ENCODE measurements around the gene ZNF75A.
"Not testable (repeated sequence)": the region's sequence is repeated elsewhere in the genome, so short reads cannot be mapped to it uniquely, and the experiment has no call there.

ZNF75A gene

GRCh38 chr16:3305109-3306068, at the start of gene ZNF75A, which contains the start of gene TIGD7:
Gene ZNF75A (plus strand): TSS chr16:3305497. CDS start chr16:3308429, 2,932 bp downstream.
Gene TIGD7 (minus strand): TSS chr16:3305430. CDS start chr16:3300614, 4,816 bp downstream.
- DNase-seq = peak; percentile 96

- no peak for DNase-seq
Measured at GRCh38 chr16:3256146-3256865, 49.0 kb upstream of the ZNF75A start, which contains the start of gene MEFV. Gene MEFV (minus strand): TSS chr16:3256633. CDS start chr16:3256587, 46 bp downstream.

DNA sequence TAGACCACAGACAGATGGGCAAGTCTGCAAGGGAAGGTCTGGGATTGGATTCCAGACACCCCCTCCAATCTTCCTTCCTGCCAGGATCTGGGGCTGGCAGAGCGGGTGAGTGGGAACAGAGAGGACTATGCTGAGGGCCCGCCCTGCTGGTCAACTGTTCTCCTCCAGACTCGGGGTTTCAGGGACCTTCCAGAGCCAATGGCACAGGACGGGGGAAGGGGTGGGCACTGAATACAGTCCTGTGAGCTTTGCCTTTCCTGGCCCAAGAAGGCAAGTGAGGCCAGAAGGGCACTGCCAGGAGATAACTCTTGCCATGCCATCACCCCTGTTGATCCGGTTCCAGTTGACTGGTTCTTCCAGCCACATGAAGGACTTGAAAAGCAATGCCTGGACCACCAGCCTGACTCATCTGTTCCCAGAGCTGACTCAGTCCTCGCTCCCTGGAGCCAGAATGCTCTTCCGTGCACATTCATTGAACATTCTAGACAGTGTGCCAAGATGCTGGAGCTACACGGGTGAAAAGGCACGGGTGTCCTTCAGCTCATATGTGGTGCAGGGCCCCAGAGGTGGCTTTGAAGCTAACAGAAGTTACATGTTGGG, 48.3 kb upstream of the ZNF75A start:
- DNase-seq = no peak

DNA sequence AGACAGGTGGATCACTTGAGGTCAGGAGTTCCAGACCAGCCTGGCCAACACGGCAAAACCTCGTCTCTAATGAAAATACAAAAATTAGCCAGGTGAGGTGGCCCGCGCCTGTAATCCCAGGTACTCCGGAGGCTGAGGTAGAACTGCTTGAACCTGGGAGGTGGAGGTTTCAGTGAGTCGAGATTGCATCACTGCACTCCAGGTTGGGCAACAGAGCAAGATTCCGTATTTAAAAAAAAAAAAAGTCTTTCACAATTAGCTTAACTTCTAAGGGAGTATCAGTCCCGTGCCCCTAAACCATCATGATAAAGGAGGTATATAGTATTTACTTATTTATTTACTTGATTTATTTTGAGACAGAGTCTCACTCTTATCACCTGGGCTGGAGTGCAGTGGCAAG, 45.5 kb upstream of the ZNF75A start:
- no peak for DNase-seq

- DNase-seq = no peak
Measured at GRCh38 chr16:3262517-3262916, 42.8 kb upstream of the ZNF75A start.

- peak; percentile 99 for DNase-seq
Measured at GRCh38 chr16:3264137-3265036, 40.9 kb upstream of the ZNF75A start.

- DNase-seq = peak; percentile 53
Measured at GRCh38 chr16:3266873-3267537, 38.3 kb upstream of the ZNF75A start.

DNA sequence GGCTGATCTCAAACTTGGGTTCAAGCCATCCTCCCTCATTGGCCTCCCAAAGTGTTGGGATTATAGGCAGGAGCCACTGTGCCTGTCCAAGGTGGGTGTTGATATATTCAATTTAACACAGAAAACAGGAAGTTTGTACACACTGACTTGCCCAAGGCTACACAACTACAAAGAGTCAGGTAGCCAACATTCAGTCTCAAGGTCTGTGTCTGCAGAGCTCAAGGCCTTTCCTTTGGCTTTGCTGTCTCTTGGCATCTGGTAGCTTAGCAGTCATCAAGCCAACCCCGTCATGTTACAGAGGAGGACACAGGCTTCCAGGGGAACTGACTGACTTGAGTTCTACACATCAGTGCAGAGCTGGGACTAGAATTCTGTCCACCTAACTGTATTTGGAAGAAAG, 37.0 kb upstream of the ZNF75A start:
- no peak for DNase-seq

DNA sequence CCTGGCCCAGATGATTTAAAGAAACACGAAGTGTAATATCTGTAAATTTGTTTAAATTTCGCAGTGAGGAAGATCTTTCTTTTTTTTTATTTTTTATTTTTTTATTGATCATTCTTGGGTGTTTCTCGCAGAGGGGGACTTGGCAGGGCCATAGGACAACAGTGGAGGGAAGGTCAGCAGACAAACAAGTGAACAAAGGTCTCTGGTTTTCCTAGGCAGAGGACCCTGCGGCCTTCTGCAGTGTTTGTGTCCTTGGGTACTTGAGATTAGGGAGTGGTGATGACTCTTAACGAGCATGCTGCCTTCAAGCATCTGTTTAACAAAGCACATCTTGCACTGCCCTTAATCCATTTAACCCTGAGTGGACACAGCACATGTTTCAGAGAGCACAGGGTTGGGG, 34.6 kb upstream of the ZNF75A start:
- DNase-seq = not testable (repeated sequence)

DNA sequence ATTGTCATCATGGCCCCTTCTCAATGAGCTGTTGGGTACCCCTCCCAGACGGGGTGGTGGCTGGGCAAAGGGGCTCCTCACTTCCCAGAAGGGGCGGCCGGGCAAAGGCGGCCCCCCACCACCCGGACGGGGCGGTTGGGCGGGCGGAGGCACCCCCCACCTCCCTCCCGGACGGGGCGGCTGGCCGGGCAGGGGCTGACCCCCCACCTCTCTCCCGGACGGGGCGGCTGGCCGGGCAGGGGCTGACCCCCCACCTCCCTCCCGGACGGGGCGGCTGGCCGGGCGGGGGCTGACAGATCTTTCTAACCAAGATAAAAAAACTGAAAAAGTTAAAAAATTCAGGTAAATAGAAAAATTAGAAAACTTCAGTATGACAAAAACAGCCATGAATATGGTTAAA, 34.0 kb upstream of the ZNF75A start:
- not testable (repeated sequence) for DNase-seq

DNA sequence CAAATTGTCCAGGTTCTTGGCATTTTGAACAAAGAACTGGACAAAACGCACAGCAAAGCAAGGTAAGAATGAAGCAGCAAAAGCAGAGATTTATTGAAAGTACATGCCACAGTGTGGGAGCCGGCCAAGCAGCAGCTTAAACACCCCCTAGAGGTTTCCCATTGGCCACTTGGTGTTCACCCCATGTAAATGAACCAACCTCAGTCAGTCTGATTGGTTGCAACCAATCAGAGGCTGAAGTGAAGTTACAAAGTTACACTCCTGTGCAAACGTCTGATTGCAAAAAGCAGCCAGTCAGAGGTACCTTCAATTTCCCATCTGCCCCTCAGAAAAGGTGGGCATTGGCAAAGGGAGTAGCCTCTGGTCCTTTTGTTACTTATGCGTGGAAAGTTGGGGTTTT, 30.8 kb upstream of the ZNF75A start:
- DNase-seq = no peak

DNA sequence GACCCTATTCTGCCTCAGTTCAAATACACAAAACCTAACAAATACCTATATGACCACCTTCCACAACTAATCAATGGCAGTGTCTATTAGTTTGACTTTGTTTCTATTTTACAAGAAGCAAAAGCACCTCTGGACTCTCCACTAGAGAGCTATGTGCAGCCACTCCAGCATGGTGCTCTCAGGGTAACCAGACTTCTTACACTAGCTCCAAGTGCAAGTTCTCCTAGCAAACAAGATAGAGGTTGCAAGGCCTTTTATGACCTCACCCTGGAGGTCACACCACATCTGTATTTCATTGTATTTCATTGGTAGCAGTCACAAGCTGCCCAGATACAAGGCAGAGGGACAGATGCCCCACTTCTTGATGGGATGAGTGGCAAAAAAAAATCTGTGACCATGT, 30.4 kb upstream of the ZNF75A start:
- no peak for DNase-seq

DNA sequence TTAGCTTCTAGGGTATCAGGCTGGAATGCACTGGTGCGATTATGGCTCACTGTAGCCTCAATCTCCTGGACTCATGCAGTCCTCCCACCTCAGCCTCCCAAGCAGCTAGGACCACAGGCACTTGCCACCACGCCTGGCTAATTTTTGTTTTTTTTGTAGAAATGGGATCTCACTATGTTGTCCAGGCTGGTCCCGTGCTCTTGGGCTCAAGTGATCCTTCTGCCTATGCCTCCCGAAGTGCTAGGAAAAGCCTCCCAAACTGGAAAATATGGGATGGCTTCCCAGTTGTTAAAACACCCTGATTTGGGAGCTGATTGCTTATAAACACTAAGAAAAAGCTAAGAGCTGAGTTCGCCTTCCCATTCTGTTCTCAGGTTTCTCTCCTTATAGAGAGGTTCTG, 28.6 kb upstream of the ZNF75A start:
- DNase-seq = no peak

DNA sequence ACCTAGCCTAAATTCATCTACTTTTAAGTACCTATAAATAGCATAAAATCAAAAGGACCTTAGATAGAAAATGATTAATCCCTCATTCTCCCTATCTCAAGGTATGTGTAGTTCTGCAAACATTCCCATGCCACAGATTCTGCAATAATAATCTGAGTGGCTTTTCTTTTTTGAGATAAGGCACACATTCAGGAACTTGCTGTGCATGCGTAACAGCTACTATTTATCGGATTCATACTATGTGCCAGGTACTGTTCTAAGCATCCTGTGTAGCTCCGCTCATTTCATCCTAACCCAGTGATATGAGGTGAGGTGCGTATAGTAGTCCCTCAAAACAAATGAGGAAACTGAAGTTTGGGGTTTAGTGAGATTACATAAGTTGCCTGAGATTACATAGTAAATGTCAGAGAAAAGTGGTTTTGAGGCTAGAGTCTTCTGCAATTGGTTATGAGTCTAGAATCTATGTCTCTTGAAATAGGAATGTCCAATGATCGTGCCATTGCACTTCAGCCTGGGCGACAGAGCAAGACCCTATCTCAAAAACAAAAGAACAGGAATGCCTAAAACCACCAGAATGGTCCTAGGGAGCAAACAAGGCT, 24.0 kb upstream of the ZNF75A start:
- no peak for DNase-seq

DNA sequence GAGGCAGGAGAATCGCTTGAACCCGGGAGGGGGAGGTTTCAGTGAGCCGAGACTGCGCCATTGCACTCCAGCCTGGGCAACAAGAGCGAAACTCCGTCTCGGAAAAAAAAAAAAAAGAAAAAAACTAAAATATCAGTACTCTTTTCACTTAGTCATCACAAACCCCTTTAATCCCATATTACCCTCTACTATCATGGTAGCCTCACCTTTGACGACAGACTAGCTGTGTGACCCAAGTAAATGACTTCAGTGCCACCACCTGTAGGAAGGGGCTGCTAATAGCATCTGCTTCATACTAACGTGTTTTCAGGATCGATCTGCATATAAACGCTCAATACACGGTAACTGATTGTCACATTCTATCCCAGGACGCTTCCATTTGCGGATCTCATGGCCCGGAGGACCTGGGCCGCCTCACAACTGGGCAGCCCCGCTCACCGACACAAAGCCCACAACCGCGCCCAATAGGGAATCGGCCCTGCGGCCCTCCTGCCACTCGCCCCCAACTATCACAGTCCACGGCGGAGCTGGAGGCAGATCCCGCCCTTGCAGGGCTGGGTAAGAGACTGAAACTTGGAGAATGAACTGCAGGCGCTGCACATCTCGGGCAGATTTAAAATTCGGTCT, 23.1 kb upstream of the ZNF75A start:
- no peak for DNase-seq

DNA sequence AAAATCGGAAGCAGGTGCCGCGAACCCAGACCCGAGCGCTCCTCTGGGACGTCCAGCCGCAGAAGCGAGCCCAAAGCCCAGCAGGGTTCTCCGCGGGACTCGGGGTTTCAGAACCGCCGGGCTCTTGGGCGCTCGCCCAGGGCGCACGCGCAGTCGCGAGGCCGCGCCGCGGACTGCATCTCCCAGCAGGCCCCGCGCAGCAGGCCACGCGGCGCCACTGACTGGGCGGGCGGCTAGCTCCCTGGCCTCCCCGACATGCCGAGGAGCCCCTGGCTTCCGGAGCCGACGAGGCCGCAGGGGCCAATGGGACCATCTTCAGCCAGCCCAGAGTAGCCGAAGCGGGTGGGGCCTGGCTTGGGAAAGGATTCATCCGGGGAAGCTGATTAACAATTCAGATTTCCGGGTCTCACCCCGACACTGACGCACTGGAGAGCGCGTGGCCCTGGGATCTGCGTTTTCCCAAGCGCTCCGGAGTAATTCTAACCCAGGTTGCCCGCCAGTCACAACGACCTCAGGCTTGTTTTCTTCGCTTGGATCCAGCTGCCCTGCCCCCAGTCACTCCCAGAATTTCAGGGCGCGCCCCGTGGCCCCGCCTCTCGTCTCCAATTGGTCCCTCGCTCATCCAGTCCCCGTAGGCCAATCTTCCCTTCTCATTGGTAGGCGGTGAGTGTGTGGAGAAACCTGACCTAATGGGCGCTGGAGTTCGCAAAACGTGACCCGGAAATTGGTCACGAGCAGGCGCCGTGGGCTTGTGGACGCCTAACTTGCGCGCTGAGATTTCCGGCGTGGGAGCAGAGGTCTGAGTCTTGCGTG, 22.4 kb upstream of the ZNF75A start, which contains the start of gene ZNF263:
TSS of gene ZNF263 (plus strand) at position 762 of the 813 bp plus-strand sequence. CDS start 328 bp downstream, outside the sequence.
- DNase-seq = peak; percentile 99

GRCh38 chr16:3283543-3284447, 21.5 kb upstream of the ZNF75A start:
- DNase-seq = no peak

- DNase-seq = no peak
Measured at GRCh38 chr16:3285131-3285530, 20.2 kb upstream of the ZNF75A start.
